Hepatocyte (in vitro differentiated cells): ENCODE results near the gene NOS3.

Experiments
- CTCF ChIP-seq: fragments of 200-600 bp; sonication (generic); IDR thresholded peaks from 2 replicates; pipeline ENCODE4 v1.5.1; 2016; ENCODE audit warnings: antibody characterized with exemption, mild to moderate bottlenecking; ENCODE audit not compliant: poor library complexity
- EZH2 ChIP-seq: fragments of 200-600 bp; sonication (generic); IDR thresholded peaks from 2 replicates; pipeline ENCODE4 v1.6.1; 2016; ENCODE audit warnings: antibody characterized with exemption, mild to moderate bottlenecking, borderline replicate concordance
- EZH2phosphoT487 ChIP-seq: fragments of 200-600 bp; sonication (generic); IDR thresholded peaks from one replicate; pipeline ENCODE4 v1.6.1; 2018; ENCODE audit warnings: antibody characterized with exemption, mild to moderate bottlenecking, low read depth, moderate library complexity; ENCODE audit not compliant: unreplicated experiment, severe bottlenecking

- TF ChIP-seq EZH2 (no peak), CTCF (no peak), EZH2phosphoT487 (no peak)
These were observed 72.4 kb downstream of the NOS3 start for GRCh38 chr7:151063212-151063561.
